MG63 (cell line): ENCODE data around the gene VWC2. TPM values are rescaled to one million over a fixed set of nuclear protein-coding genes. Genes with fewer than 3 reads are reported as not detected.
A peak's percentile ranks its signal among the peaks of the same experiment; 100 is the strongest.
"Not testable (repeated sequence)": the region's sequence is repeated elsewhere in the genome, so short reads cannot be mapped to it uniquely, and the experiment has no call there.

Experiments used
- DNase-seq: peaks from one replicate; pipeline ENCODE4 v3.0.0-alpha.2; 2020
- H3K27me3 ChIP-seq: fragments of 250-450 bp; sonication (Bioruptor Pico); 2 replicates; pipeline ENCODE4 v1.5.1; 2020; ENCODE audit warnings: mild to moderate bottlenecking, moderate library complexity
- H3K36me3 ChIP-seq: fragments of 250-450 bp; sonication (Bioruptor Pico); 2 replicates; pipeline ENCODE4 v1.5.1; 2020; ENCODE audit warnings: mild to moderate bottlenecking, moderate library complexity
- H3K4me3 ChIP-seq: fragments of 250-450 bp; sonication (Bioruptor Pico); 2 replicates; pipeline ENCODE4 v1.5.1; 2020; ENCODE audit warnings: mild to moderate bottlenecking, moderate library complexity
- H3K9me3 ChIP-seq: fragments of 250-450 bp; sonication (Bioruptor Pico); 2 replicates; pipeline ENCODE4 v1.5.1; 2020; ENCODE audit warnings: mild to moderate bottlenecking, moderate library complexity
- total RNA-seq: library from RNA; depleted of rRNA; stranded (reverse); fragments of >200 nt; shearing (Covaris generic); gene quantifications from 2 replicates; pipeline ENCODE4 v1.2.3, GENCODE V29; 2014; ENCODE audit warnings: low replicate concordance

Gene VWC2
- total RNA-seq, 1 experiment from 2014 or later, result not detected

- Histone ChIP-seq H3K27me3 (no peaks in the 10 kb centered on the region), H3K9me3 (no peaks in the 10 kb centered on the region), H3K4me3 (no peak overlapping the region), H3K36me3 (no peaks in the 10 kb centered on the region)
- DNase-seq, result no peak
Measured at GRCh38 chr7:49817279-49817678, 43.8 kb downstream of the VWC2 start.

DNA sequence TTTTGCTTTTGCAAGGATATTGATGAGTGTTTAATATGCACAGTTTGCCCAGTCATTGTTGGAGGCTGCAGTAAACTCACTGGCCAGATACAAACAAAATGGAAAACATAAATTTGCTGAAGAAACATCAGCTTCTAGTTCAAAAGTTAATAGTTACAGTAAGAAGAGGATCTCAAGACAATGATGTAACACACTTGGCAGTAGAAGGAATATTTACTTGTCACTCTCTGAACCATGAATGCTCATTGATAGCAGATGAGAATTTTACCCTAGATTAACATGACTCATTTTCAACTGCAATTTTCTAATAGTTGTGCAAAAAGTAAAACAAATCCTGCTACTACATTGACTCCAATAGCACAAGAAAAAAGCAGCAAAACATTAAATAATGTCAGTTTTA lies 47.7 kb downstream of the VWC2 start:
- no peaks in the 10 kb centered on the region for H3K9me3 ChIP-seq

DNA sequence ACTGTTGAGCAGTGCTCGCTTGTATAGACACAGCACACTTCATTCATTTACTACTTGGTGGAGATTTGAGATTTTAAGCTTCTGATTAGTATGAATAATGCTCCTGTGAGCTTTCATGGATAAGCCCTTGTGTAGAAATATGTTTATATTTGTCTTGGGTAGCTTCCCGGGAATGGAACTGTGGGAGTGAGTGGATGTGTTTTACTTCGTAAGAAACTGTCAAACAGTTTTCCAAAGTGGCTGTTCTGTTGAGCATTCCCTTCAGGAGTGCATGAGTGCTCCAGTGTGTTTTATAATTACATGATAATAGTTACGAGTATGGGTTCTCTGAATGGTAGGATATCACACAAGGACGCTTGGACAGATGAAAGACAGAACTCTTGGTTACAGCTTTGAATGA lies 49.4 kb downstream of the VWC2 start:
- Histone ChIP-seq H3K9me3 (no peaks in the 10 kb centered on the region), H3K36me3 (no peaks in the 10 kb centered on the region), H3K4me3 (no peak overlapping the region), H3K27me3 (no peaks in the 10 kb centered on the region)
- no peak for DNase-seq

More for the DNA sequence above, 47.7 kb downstream of the VWC2 start:
- DNase-seq, result no peak
- Histone ChIP-seq H3K27me3 (no peaks in the 10 kb centered on the region), H3K4me3 (no peak overlapping the region), H3K36me3 (no peaks in the 10 kb centered on the region)

DNA sequence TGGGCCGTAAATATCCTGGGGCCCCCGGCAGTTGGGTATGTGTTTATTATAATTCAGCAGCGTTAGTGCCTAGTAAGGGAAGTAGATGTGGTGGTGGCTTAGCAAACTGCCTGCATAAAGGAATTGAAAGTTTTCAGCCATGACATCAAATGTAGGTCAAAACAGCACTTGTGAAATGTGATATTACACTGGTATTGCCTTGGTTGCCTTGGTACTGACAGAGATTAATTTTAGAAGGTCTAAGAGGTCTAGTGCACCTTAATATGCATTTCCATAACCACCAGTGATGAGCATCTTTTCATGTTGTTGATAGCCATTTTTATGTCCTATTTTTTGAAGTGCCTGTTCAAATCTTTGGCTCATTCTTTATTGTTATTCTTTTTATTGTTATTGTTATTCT lies 50.1 kb downstream of the VWC2 start:
- Histone ChIP-seq H3K27me3 (no peaks in the 10 kb centered on the region), H3K4me3 (no peak overlapping the region), H3K9me3 (no peaks in the 10 kb centered on the region), H3K36me3 (no peaks in the 10 kb centered on the region)
- no peak for DNase-seq

GRCh38 chr7:49839863-49840645 lies 66.6 kb downstream of the VWC2 start:
- no peak overlapping the region for H3K4me3 ChIP-seq
- H3K36me3 ChIP-seq, result no peaks in the 10 kb centered on the region
- H3K27me3 ChIP-seq, result no peaks in the 10 kb centered on the region
- DNase-seq, result no peak
- H3K9me3 ChIP-seq, result no peaks in the 10 kb centered on the region

GRCh38 chr7:49840751-49841405 lies 67.4 kb downstream of the VWC2 start:
- DNase-seq, result no peak
- Histone ChIP-seq H3K27me3 (no peaks in the 10 kb centered on the region), H3K4me3 (no peak overlapping the region), H3K9me3 (no peaks in the 10 kb centered on the region), H3K36me3 (no peaks in the 10 kb centered on the region)

DNA sequence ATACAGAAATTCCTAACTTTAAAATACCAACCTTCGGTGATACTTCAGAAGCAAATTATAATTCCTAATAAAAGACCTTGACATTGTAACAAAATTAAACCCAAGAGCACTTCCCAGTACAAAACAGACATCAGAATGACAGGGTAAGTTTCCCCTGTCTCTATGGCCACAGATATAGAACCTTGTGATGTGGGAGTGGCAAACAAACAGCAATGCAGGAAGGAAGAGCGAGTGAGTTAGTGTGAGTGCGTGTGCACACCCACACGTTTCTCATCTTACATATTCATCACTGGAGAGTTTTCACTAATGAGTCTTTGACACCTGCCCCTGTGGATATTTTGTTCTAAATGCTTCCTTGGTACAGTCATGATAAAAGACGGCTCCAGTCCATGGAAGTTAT lies 72.2 kb downstream of the VWC2 start:
- no peak for DNase-seq
- no peaks in the 10 kb centered on the region for H3K27me3 ChIP-seq
- H3K4me3 ChIP-seq, result no peak overlapping the region
- H3K36me3 ChIP-seq, result no peaks in the 10 kb centered on the region
- H3K9me3 ChIP-seq, result no peaks in the 10 kb centered on the region

DNA sequence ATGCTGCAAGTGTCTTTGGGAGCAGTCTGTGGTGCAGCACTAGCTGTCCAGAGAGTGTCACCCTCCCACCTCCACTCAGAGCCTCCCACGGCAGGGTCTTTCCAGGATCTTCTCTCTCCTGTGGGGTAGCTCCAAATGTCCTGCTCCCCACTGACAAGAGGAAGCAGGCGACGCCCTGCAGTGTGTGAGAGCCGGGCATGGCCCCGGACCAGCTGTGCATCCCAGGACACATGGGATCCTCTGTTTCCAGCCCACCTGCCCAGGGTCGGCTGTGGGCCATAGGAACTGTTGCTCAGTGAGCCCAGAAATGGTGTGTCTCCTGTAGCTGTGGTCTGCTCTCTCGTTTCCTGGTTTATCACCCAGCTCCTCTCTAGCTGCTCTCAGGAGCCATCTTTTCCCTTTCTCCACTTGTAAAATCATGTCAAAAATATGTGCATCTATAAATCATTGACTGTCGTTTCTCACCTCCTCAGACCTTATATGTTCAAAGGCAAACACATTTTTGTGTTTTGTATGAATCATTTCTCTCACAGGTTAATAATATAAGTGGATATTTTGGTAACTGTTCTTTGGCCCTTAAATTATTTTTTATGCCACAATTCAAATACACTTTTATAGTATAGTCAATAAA lies 74.9 kb downstream of the VWC2 start:
- Histone ChIP-seq H3K27me3 (no peaks in the 10 kb centered on the region), H3K4me3 (no peak overlapping the region), H3K36me3 (no peaks in the 10 kb centered on the region), H3K9me3 (no peaks in the 10 kb centered on the region)
- DNase-seq, result no peak

- H3K36me3 ChIP-seq, result no peaks in the 10 kb centered on the region
- no peak overlapping the region for H3K4me3 ChIP-seq
- no peaks in the 10 kb centered on the region for H3K9me3 ChIP-seq
- DNase-seq, result no peak
- no peaks in the 10 kb centered on the region for H3K27me3 ChIP-seq
Measured at GRCh38 chr7:49850921-49851613, 77.6 kb downstream of the VWC2 start.

- not testable (repeated sequence) for DNase-seq, H3K36me3 ChIP-seq, H3K27me3 ChIP-seq, H3K4me3 ChIP-seq, H3K9me3 ChIP-seq
Measured at GRCh38 chr7:49851614-49851934, 78.1 kb downstream of the VWC2 start.

- DNase-seq, result peak; percentile 22
- H3K36me3 ChIP-seq, result no peaks in the 10 kb centered on the region
- H3K27me3 ChIP-seq, result no peaks in the 10 kb centered on the region
- H3K4me3 ChIP-seq, result no peak overlapping the region
- H3K9me3 ChIP-seq, result no peaks in the 10 kb centered on the region
Measured at GRCh38 chr7:49852619-49853462, 79.4 kb downstream of the VWC2 start.

DNA sequence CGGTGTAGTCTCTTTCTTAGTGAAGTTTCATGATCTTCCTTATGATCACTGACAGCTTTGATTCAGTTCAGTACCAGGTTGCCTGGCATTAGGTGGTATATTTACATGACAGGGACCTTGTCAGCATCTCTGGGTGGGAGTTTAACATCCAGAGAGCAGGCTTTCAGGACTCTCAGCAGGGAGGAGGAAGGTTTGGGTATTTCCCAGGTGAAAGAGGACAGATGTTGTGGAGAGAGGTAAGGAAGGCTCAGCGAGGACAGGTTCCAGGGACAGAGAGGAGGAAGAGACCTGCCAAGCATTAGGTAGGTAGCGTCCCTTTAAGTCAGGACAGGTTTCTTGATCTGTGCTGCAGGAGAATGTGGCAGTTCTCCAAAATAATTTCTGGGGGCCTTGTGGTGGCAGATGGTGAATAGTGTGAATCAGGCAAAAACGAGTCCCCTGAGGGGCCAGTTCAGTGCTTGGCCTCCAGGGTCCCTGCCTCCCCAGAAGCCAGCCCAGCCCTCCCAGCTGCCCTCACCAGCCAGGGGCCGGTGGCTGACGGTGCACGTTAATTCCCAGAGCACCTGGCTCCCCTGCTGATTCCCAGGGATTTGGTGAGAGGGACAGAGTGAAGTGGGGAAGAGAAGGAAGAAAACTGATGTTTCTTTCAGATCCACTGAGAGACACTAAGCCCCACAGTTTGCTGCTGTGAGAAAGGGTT lies 82.0 kb downstream of the VWC2 start:
- H3K9me3 ChIP-seq, result no peaks in the 10 kb centered on the region
- DNase-seq, result no peak
- no peaks in the 10 kb centered on the region for H3K36me3 ChIP-seq
- H3K27me3 ChIP-seq, result no peaks in the 10 kb centered on the region
- no peak overlapping the region for H3K4me3 ChIP-seq

GRCh38 chr7:49860293-49860692 lies 86.9 kb downstream of the VWC2 start:
- no peak for DNase-seq
- Histone ChIP-seq H3K27me3 (no peaks in the 10 kb centered on the region), H3K36me3 (no peaks in the 10 kb centered on the region), H3K9me3 (no peaks in the 10 kb centered on the region), H3K4me3 (no peak overlapping the region)

DNA sequence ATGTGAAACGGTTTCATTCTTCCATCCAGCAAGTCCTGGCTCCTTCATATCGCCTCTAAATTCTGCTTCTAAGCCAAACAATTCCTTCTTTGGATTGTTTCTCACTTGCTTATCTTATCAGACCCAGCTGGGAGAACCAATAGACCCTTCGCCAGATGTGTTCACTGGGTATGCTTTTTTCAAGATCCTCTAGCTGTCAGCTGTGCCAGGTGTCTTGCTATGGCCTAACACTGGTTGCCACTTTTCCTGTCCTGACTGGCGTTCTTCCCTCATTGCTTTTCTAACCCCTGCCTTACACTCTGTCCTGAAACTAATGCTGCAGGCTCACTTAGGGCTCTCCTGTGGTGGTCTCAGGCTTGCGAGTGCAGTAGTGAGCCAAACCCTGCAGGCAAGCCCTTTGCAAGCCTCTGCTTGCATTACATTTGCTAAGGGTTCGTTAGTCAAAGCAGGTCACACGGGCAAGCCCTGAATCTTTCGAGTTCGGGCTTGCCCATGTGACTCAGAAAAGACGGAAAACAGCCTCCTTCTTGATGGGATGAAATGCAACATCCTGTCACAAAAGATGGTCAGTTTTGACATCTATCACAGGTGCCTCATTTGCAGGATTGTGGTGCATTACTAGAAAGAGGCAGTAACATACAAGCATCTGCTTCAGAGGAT lies 92.8 kb downstream of the VWC2 start:
- no peak overlapping the region for H3K4me3 ChIP-seq
- H3K9me3 ChIP-seq, result no peaks in the 10 kb centered on the region
- no peaks in the 10 kb centered on the region for H3K36me3 ChIP-seq
- DNase-seq, result no peak
- no peaks in the 10 kb centered on the region for H3K27me3 ChIP-seq

DNA sequence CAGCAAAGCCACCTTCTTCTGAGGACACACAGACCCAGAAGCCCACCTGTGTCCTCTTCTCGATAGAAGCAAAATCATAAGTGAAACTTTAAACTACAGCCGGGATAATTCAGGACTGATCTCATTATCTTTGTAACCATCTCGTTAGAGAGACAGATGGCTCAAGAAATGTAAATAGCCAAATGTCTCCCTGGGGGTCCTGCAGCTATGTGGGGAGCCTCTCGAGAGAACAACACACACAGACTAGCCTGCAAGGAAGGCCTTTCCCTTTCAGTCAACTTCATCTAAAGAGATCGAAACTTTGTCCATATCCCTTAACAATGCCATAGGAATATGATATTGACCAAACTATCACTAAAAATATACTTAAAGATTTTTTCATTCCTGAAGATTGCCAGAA lies 93.5 kb downstream of the VWC2 start:
- Histone ChIP-seq H3K9me3 (no peaks in the 10 kb centered on the region), H3K36me3 (no peaks in the 10 kb centered on the region), H3K4me3 (no peak overlapping the region), H3K27me3 (no peaks in the 10 kb centered on the region)
- no peak for DNase-seq

DNA sequence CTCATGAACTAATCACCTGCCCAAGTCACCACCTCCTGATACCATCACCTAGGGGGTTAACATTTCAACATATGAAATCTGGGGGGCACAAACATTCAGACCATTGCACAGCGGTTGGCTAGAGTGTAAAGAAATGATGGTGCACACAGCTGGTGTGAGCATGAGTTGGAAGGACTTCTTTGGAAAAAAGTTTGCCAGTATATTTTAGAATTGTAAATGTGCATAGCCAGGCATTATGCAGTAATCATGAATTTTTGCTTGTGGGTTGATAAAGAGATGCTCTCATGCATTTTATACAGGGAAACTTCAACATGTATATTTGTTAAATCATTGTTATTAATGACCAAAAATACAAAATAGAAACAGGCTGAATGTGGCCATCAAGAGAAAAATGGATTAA lies 100.0 kb downstream of the VWC2 start:
- Histone ChIP-seq H3K27me3 (no peaks in the 10 kb centered on the region), H3K36me3 (no peaks in the 10 kb centered on the region), H3K9me3 (no peaks in the 10 kb centered on the region), H3K4me3 (no peak overlapping the region)
- DNase-seq, result no peak
